HG03521 (cell line): ENCODE data around the gene HGFAC.

Source experiments
- ATAC-seq: cut with Tn5 transposase; IDR thresholded peaks from one replicate; pipeline ENCODE4 v1.9.1; 2021; ENCODE audit warnings: mild to moderate bottlenecking, moderate library complexity; ENCODE audit not compliant: unreplicated experiment

HGFAC gene

DNA sequence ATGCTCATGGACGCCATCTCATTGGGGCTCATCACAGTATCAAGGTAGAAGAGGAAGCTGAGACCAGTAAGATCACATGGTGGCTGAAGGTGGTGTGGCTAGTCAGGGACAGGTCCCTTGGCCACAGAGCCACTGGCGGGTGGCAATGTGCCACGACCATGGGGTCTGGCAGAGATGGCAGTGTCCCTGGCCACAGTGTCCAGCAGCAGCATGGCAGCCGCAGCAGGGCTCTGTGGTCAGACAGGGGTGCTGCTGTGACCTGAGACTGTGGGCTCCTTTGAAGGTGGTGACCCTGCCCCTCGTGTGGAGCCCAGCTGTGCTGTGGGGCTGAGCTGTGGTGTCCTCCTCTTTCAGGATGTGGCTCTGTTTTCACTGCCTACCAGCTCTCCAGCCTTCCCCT, 19.2 kb downstream of the HGFAC start:
- ATAC-seq, result no peak

DNA sequence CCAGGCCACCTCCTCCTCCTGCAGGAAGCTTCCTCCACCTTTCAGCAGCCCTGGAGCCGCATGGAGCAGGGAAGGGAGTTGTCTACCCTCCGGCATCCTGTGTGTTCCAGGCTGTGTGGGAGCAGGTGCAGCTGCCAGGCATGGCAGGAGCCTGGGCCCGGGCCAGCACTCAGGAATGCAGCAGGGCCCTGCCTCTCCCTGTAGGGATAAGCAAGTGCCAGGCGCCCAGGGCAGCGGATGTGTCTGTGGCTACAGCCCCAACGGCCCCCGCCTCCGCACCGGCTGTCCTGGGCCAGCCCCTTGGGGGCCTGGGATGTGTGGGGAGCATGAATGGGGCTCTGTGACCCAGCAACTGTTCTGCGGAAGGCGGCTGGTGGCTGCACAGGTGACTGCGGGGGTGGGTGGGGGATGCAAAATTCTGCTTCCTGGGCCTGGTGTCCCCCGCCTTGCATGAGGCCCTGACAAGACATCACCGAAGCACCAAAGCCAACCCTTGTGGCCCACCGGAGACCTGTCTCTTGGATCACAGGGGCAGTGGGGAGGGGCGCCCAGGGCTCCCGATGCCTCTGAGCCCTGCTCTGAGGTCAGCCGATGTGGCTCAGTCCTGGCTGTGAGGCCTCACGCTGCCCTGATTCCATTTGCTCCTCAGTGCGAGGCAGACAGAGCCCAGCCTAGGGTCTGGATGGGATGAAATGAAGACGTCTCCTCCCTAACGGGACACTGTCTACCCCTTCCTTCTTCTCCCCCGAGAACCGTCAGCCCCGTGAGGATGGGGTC, 19.9 kb downstream of the HGFAC start:
- ATAC-seq, result no peak

DNA sequence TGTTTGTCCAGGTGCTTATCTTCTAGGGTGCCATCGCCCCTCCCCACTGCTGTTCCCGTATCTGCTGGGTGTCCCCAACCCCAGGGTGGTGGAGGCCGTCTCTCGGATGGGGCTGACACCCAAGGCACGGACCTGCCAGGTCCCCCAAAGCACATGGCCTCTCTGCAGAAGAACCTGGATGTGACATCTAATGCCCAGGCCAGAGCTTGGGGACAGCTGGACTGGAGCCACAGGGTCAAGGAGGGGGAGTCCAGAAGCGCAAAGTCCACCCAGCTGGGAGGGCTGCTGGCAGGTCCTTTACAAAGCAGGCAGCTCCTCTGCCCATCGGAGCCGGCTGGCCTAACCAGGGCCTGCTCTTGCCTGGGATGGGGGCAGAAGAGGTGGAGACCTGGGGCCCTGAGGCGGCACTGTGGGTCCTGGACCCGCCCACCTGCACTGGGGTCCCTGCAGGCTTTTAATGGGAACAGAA, 20.6 kb downstream of the HGFAC start:
- no peak for ATAC-seq

DNA sequence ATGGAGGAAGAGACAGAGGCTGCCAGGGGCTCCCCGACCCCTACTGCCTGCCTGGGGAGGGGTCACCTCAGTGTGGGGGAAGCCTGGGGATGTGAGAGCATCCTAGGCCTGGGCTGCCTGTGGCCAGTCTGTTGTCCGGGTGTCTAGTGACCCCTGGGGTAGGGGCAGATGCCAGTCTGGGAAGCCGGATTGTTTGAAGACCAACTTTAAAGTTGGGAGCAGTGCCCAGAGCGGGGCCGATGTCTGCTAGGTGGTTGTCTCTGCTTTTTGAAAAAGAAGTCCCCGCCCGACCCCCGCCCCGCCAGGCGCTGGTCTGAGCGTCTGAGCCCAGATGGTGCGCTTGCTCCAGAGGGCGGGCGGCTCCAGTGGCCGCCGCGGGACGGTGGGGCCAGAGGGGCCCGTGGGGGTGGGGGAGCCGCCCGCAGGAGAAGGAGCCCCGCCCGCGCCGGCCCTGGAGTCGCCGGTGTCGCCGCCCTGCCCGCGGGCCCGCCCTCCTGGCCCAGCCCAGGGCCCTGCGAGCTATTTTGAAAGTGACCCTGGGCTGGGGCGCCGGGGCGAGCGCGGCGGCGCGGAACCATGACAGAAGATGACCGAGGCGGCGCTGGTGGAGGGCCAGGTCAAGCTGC, 21.1 kb downstream of the HGFAC start, which contains the start of gene DOK7:
TSS of gene DOK7 (plus strand) at position 517 of the 626 bp plus-strand sequence. CDS start at position 587, 70 bp downstream.
- ATAC-seq, result no peak

DNA sequence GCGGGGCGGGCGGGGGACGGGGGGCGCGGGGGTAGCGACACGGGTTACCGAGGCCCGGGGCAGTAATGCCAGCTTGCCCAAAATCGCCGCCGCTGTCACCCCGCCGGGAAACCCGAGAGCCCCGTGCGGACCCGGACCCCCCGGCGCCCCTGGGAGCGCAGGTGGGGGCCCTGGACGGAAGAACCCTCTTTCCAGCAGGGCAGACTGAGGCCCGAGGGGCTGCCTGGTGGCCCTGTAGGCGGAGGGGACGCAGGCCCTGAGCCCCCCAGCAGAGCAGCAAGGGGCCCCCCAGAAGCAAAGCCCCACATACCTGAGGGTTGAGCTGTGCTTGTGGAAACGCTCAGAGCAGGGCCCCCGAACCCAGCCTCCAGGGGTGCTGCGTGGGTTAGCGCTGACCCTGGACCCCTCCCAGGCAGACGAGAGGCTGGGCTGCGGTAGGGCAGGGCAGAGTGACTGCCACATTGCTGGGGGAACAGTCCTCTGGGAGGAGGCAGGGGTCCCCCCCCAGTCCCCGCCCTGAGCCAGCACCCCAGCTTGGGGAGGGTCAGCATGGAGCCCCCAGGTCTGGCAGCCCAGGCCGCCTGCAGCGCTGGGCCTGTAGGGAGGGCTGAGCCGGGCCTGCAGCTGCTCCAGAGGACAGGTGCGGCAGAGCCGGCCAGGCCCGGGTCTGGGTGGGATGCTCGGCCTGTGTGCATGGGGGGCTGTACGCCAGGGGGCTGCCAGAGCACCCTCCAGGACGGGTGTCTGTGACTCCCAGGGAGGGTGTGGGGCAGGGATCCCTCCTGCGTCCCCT, 22.0 kb downstream of the HGFAC start:
- no peak for ATAC-seq

DNA sequence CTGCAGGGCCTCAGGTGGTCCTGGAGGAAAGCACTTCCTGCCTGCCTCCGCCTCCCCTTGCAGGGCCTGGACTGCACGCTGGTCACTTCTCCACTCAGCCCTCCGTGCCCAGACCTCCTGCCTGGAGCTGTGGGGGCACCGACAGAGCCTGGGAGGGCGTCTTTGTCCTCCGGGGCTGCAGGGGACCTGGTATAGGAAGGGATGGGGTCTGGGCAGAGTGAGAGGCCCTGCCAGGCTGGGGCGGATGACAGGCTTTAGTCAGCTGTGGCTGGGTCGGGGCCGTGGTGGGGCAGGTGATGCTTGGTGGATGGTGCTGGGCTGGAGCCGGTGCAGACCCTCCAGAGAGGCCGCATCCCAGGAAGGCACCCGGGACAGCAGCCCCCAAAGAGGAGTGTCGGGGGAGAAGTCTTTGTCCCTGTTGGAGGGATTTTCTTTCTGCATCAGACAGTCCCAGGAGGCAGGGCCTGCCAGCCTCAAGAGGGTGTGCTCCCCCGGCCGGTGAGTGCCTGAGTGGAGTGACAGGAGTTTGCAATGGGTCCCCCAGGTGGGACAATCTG, 22.7 kb downstream of the HGFAC start:
- no peak for ATAC-seq

DNA sequence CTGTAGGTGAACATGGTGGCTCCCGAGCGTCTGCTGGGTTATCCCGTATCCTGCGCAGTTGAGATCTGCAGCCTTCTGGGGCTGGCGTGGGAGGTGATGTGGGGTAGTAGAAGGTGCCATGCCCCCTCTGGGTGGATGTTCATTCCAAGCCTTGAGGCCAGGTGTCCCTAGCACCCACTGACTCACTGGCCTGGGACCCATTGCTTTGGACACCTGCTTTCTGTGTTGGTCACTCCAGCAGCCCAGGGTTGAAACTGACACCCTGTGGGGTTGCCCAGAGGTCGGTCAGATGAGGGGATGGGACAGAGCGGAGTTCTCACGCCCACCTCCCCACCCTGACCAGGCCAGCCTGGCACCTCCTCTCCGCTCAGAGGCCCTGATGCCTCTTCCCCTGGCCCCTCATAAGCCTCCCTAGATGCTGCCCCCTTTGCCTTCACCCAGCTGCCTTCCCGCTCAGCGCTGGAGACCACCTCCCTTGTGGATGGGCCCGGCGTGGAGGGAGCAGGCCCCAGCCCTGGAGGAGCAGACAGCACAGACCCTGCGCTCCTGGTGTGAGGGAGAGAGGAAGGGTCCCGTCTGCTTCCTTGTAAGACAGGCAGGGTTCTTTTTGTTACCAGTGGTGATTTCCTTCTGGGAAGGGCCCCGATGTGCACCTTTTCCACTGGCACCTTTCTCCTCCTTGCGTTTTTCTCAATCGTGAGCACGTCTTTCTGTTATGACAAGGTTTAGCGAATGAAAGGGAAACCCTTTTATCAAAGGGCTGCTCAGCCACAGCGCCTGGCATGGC, 23.3 kb downstream of the HGFAC start:
- no peak for ATAC-seq

DNA sequence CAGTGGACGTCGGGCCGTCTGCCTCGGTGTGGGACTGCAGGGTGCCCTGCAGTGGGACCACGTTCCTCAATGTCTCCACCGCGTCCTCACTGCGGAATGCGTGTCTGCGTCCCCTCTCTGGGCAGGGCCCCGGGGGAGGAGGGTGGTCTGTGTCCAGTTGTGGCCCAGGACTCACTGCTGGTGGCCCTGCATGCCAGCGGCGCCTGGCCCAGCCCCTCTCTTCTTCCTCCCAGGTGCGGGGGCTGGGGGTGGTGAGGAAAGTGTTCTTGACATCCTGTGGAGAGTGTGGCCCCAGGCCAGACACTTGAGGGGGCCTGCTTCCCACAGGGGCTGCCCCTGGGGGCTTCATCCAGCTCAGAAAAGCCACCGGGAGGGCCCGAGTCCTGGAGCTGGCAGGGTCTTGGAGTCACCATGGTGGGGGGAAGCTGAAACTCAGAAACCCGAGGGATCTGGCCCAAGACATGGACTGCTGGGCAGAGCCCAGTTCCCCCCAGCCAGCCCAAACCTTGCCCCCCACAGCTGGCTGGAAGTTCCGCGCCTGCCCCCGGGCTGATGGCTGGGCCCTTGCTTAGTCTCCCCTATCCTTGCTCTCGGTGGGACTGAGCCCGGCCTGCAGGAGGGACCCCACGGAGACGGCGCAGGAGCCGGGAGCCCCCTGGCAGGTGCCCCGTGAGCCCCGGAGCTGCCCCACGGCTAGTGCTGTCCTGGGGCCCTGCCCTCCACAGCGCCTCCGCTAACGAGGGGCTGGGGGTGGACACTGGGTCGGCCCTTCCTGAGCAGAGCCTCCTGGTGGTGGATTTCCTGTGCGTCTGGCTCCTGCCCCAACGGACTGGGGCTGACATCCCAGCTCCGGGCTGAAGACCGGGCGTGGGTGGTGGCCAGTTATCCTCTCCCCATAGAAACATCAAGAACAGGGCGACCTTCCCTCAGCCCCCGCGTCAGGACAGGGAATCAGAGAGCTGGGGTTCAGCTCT, 24.2 kb downstream of the HGFAC start:
- no peak for ATAC-seq

DNA sequence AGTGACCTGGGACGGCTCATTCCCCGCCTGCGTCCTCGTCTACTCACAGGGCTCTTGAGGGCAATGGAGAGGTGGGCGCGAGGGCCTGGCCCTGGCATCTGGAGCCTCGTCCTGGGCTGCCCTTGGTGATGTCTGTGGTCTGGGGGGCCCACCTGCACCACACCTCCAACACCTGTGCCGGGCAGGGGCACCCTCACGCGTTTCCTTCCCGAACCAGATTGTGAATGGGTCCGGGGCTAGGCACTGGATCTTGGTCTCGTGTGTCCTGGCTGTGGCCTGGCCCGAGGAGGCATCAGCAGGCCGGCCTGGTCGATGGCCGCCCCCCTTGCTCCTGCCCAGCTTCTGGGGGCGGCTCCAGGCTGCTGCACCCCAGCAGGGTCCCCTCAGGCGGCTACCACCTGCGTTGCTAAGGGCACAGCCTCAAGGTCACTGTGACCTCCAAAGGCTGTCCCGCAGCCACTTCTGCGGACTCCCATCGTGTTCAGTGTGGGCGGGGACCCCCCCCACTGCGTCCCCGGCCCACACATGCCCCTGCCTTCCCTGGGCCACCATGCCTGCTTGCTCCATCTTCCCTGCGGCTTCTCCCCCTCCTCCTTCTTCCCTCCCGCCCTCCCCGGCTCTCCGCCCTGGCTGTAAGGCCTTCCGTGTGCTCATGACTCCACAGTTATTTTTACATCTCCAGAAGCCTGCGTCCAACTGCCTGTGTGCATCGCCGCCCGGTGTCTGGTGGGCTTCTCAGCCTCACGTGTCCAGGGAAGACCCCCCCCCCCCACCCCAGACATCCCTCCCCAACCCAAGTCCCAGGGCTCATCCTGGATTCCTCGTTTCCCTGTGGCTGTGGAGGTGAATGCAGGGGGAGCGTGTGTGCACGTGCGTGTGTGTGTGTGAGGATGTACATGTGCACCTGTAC, 25.2 kb downstream of the HGFAC start:
- ATAC-seq, result no peak

DNA sequence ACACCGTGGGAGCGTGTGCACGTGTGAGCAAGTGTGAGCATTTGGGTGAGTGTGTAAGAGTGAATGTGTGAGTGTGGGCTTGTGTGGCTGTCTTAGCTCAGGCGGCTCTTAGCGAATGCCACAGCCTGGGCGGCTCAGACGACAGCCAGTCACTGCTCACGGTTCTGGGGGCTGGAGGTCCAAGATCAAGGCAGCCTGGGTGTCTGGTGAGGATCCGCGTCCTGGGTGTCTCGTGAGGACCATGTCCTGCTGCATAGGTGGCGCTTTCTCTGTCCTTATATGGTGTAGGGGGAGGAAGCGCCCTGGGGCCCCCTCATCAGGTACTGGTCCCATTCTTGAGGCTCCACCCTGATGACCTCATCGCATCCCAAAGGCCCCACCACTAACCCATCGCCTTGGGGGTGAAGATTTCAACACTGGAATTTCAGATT, 25.8 kb downstream of the HGFAC start:
- no peak for ATAC-seq

DNA sequence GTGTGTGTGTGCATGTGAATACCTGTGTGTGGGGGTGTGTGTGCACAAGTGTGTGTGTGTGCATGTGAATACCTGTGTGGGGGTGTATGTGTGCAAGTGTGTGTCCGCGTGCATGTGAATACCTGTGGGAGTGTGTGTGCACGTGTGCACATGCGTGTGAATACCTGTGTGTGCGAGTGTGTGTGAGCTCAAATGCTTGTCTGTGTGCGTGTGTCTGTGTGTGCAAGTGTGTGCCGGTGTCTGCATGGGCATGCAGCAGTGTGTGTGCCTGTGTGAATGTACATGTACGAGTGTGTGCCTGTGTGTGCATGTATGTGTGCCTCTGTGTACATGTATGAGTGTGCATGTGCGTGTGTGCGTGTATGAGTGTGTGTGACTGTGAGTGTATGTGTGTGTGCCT, 26.4 kb downstream of the HGFAC start:
- no peak for ATAC-seq

DNA sequence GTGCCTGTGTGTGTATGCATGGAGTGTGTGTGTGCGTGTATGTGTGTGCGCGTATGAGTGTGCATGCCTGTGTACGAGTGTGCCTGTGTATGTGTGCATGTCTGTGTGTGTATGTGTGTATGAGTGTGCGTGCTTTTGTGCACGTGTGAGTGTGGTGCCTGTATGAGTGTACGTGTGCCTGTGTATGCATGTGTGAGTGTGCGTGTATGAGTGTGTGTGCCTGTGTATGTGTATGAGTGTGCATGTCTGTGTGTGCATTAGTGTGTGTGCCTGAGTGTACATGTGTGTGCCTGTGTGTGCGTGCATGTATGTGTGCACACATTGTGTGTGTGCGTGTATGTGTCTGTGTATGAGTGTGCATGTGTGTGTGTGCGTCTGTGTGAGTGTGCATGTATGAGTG, 27.0 kb downstream of the HGFAC start:
- ATAC-seq, result no peak

DNA sequence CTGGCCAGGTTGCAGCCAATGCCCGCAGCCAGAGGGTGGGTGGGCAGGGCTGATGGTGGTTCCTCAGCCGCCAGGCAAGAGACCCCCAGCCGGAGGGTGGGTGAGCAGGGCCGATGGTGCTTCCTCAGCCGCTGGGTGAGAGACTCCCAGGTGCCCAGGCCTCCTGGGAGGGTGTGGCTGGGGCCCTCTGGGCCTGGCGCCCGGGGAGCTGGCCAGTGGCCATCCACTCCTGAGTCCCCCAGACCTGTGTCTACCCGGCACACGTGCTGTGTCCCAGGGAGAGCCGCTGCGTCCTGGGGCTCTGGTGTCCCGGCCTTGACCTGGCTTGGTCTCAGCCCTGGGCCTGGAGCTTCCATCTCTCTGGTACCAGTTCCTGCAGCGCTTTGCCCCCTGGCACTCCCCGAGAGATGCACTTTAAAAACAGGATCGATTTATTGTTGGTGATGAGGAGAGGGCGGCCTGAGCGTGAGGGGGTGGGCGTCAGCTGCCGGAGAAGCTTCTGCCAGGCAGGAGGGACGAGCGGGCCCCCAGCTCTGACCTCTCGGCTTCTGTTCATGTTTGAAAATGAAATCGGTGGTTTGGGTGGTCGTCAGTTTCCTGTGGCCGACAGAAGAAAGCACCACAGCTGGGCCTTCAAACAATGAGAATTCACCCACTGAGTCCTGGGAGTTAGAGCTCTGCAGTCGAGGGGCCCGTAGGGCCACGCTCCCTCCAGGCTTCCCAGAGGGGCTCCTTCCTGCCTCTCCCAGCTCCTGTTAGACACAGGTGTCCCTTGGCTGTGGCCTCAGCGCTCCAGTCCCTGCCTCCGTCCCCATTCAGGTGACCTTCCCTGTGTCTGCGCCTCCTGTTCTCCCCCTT, 27.8 kb downstream of the HGFAC start:
- ATAC-seq, result no peak

DNA sequence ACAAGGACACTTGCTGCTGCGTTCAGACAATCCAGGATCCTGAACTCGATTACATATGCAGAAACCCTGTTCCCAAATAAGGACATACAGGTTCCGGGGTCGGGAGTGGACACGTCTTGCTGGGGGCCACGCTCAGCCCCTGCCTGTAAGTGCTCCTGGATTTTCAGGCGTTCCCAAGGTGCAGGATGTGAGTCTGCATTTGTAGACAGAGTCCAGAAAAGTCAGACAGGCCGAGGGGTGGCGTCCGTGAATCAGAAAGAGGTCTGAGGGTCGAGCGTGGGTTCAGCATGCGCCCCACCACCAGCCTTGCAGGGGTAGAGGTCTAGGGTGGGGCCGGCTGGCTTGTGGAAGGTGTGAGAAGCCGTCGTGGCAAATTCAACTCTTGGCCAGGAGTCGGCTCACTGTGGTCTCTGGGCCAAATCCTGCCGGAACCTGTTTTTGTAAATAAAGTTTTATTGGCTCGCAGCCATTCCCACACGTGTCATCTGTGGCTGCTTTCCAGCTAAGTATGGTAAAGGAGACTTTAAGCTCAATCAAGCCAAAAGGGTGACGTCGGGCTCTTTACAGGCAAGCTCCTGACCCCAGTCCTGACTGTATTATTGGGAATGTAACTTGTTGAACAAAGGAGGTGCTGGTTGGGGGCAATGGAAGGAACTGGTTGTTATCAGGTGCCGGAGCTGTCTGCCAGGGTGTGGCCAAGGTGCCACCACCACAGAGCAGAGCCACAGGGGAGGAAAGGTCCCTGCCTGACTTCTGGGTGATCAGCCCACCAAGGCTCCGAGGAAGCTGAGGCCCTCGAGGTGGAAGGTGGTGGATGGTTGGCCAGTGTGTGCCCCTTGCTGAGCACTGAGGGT, 28.7 kb downstream of the HGFAC start:
- ATAC-seq, result no peak

DNA sequence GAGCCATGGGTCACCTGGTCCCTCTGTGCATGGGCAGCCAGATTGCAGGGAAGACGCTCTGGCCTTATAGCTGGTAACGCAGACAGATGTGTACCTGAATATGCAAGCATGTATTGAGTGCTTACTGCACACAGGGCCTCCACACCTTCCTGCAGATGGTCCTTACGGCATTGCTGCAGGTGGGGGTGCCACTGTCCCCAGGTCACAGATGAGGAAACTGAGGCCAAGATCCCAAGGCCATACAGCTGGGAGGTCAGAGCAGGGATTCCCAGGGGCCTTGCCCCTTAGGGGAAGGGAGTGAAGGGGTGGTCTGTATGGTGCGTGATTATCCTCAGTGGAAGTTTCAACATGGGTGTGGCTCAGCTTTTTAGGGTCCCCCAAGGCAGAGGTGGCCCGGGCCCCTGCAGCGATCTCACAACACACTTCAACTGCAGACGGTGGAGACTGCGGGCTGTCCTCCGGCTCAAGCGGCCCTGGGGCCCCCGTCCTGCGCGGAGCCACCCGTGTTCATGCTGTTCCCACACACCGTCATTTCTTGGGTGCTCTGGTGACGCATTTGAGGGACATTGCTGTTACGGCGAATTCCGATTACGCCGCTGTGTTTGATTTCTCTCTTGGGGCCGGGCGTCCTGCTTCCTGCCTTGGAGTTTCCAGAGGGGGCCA, 29.5 kb downstream of the HGFAC start:
- ATAC-seq, result no peak

DNA sequence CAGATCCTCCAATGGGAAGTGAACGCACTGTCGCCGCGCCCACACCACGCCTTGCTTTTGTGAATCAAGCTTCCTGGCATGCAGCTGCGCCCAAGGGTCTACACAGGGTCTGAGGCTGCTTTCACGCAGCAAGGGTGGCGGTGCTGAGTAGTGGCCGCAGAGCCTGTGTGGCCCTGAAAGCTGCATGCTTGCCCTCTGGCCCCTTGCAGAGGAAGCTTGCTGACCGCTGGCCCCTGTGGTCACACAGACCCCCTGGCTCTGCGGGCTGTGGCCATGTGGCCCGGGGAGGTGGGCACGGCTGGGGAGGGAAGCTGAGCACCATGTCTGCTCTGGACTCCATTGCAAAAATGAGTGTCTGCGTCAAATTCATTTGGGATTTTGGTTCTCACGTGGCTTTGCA, 30.1 kb downstream of the HGFAC start:
- ATAC-seq, result no peak
